ENCODE results near the gene NEK7. TPM values are rescaled to one million over a fixed set of nuclear protein-coding genes. Genes with fewer than 3 reads are reported as not detected.
"Not testable (repeated sequence)": the region's sequence is repeated elsewhere in the genome, so short reads cannot be mapped to it uniquely, and the experiment has no call there.

Gene NEK7
- total RNA-seq, 1 donor from 2014 or later, result 34.7 TPM

DNA sequence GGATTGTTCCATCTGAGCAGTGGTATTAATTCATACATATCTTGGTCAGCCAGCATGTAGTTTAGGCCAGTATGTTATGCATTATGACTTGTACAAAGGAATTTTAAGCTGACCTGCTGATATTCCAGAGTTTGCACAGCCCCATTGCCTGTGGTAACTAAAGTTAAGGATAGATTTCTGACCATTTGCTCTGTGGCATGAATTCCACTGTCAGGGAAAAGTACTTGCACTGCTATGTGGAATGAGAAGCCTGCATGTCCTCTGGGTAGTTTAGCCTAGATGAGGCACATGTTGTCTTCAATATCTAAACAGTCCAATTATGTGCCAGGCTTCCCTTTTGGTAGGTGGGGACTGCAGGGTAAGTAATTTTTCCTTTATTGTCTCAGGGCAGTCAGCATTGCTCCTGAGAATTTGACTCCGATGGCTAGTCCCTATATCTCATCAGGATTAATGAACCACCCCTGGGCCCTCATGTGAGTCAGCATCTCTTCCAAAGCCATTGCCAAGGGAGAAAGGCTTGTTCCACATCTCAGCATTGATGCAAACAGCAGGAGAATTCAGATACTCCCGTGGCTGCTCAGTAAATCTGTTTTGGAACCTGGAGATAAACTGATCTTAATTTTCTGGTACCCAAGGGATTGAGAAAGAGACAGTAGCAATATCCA lies 30.2 kb downstream of the NEK7 start:
- no peaks in the 10 kb centered on the region for H3K36me3 ChIP-seq
- H4K20me1 ChIP-seq (ENCODE audit: low read depth), result no peaks in the 10 kb centered on the region
- H3K9me3 Mint-ChIP-seq, result peaks cover 6% of the 10 kb centered on the region
- no peak for TF ChIP-seq EZH2phosphoT487 (IDR thresholded peaks at IDR 0.05)
- TF ChIP-seq EZH2 (IDR thresholded peaks at IDR 0.05), result no peak
- no peak for TF ChIP-seq CTCF (IDR thresholded peaks at IDR 0.05)
- no peak overlapping the region for H2AFZ ChIP-seq (replicated peaks)
- no peaks in the 10 kb centered on the region for H3F3A ChIP-seq (ENCODE audit: low read depth)
- peaks cover 65% of the 10 kb centered on the region for H3K79me2 ChIP-seq (ENCODE audit: low read depth)
- no peak overlapping the region for H3K4me3 Mint-ChIP-seq
- no peak overlapping the region for H3K4me3 ChIP-seq
- DNase-seq (ENCODE audit: low spot score), result no peak
- no peaks in the 10 kb centered on the region for H3K9me3 ChIP-seq (ENCODE audit: low read depth)
- no peak overlapping the region for H3K4me2 ChIP-seq
- no peaks in the 10 kb centered on the region for H3K27me3 Mint-ChIP-seq (ENCODE audit: insufficient read depth, low read depth)
- no peak overlapping the region for H3K27ac ChIP-seq
- H3K27me3 ChIP-seq, result no peaks in the 10 kb centered on the region
- no peak overlapping the region for H3K9ac ChIP-seq
- no peak overlapping the region for H3K27ac Mint-ChIP-seq
- H3K4me1 Mint-ChIP-seq, result peaks cover 9% of the 10 kb centered on the region
- H3K36me3 Mint-ChIP-seq, result peaks cover 4% of the 10 kb centered on the region
- peaks cover 3% of the 10 kb centered on the region for H3K4me1 ChIP-seq

DNA sequence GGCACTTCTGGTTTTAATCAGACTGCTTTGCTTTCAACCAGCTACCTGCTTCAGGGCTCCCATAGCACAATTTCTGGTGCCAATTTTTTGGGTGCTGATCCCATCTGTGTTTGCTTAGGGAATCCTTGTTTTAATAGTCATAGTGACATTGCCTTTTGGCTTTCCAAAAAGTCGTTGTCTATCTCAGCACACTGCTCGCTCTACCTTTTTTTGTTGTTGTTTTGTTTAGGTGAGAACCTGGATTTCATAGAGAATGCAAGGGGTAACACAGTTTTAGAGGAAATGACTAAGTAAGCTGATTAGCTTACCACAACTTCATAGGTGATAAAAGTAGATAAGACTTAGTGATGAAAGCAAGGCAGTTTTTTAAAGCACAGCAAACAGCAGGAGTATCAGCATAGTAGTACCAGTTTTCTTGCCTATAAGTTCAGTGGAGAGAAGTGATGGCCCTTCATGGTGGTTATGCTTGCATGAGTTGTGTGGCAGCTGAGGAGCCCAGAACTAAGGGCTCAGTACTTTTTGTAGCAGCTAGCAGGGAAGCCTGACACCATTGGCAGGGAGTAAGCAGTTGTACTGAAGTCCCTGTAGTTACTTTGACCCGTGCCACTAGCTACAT lies 31.3 kb downstream of the NEK7 start:
- Histone ChIP-seq H3K79me2 (ENCODE audit: low read depth) (peaks cover 54% of the 10 kb centered on the region), H3K4me3 (no peak overlapping the region), H3K4me1 (peaks cover 3% of the 10 kb centered on the region), H3F3A (ENCODE audit: low read depth) (no peaks in the 10 kb centered on the region), H3K36me3 (no peaks in the 10 kb centered on the region), H3K9me3 (ENCODE audit: low read depth) (no peaks in the 10 kb centered on the region), H2AFZ (replicated peaks) (no peak overlapping the region), H3K27ac (no peak overlapping the region), H3K4me2 (no peak overlapping the region), H3K9ac (no peak overlapping the region), H3K27me3 (no peaks in the 10 kb centered on the region), H4K20me1 (ENCODE audit: low read depth) (no peaks in the 10 kb centered on the region)
- Mint-ChIP-seq H3K27ac (no peak overlapping the region), H3K27me3 (ENCODE audit: insufficient read depth, low read depth) (no peaks in the 10 kb centered on the region), H3K36me3 (peaks cover 4% of the 10 kb centered on the region), H3K9me3 (peaks cover 5% of the 10 kb centered on the region), H3K4me3 (no peak overlapping the region), H3K4me1 (peaks cover 9% of the 10 kb centered on the region)
- no peak for DNase-seq (ENCODE audit: low spot score)
- no peak for TF ChIP-seq CTCF (IDR thresholded peaks at IDR 0.05)
- TF ChIP-seq EZH2 (IDR thresholded peaks at IDR 0.05), result no peak
- TF ChIP-seq EZH2phosphoT487 (IDR thresholded peaks at IDR 0.05), result no peak

DNA sequence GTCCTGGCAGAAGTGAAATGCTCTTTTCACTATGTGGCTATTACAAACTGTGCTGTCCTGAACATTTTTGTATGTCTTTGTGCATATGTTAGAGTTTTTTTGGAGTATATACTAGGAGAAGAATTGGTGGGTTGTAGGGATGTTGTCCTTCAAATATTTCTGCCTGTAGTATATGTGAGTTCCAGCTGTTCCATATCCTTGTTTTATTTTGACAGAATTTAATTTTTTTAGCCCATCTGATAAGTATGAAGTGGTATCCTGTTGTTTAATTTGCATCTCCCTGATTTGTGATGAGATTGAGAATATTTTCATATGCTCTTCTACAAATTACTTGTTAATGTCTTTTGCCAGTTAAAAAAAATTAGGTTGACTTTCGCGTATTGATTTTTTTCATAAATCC lies 34.3 kb downstream of the NEK7 start:
- no peak for DNase-seq (ENCODE audit: low spot score)
- H3K27ac Mint-ChIP-seq, result no peak overlapping the region
- Histone ChIP-seq H3K36me3 (no peaks in the 10 kb centered on the region), H3F3A (ENCODE audit: low read depth) (no peaks in the 10 kb centered on the region), H2AFZ (replicated peaks) (no peak overlapping the region), H3K4me3 (no peak overlapping the region), H3K4me2 (no peak overlapping the region), H4K20me1 (ENCODE audit: low read depth) (no peaks in the 10 kb centered on the region), H3K9me3 (ENCODE audit: low read depth) (no peaks in the 10 kb centered on the region), H3K4me1 (peaks cover 3% of the 10 kb centered on the region), H3K27me3 (no peaks in the 10 kb centered on the region), H3K79me2 (ENCODE audit: low read depth) (peaks cover 29% of the 10 kb centered on the region), H3K9ac (no peak overlapping the region), H3K27ac (no peak overlapping the region)
- H3K27me3 Mint-ChIP-seq (ENCODE audit: insufficient read depth, low read depth), result no peaks in the 10 kb centered on the region
- no peak for TF ChIP-seq EZH2phosphoT487 (IDR thresholded peaks at IDR 0.05)
- no peak for TF ChIP-seq EZH2 (IDR thresholded peaks at IDR 0.05)
- TF ChIP-seq CTCF (IDR thresholded peaks at IDR 0.05), result no peak
- H3K36me3 Mint-ChIP-seq, result peaks cover 4% of the 10 kb centered on the region
- no peak overlapping the region for H3K4me3 Mint-ChIP-seq
- H3K4me1 Mint-ChIP-seq, result peaks cover 9% of the 10 kb centered on the region
- H3K9me3 Mint-ChIP-seq, result peaks cover 5% of the 10 kb centered on the region

DNA sequence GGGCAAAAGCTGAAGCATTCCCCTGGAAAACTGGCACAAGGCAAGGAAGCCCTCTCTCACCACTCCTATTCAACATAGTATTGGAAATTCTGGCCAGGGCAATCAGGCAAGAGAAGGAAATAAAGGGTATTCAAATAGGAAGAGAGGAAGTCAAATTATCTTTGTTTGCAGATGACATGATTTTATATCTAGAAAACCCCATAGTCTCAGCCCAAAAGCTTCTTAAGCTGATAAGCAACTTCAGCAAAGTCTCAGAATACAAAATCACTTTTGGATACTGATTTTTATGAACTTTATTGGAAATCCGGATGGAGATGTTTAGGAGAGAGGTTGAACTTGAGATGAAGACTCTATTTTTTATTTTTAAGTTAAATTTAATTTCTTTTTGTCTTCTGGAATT lies 37.1 kb downstream of the NEK7 start:
- H3K36me3 Mint-ChIP-seq; H3K27me3 ChIP-seq; H2AFZ ChIP-seq (replicated peaks); H3K9ac ChIP-seq; H3K4me2 ChIP-seq; H3K9me3 Mint-ChIP-seq; H3K36me3 ChIP-seq; H4K20me1 ChIP-seq (ENCODE audit: low read depth); H3K4me3 ChIP-seq; H3K4me3 Mint-ChIP-seq; H3K4me1 Mint-ChIP-seq; H3F3A ChIP-seq (ENCODE audit: low read depth); H3K4me1 ChIP-seq; DNase-seq (ENCODE audit: low spot score); H3K27me3 Mint-ChIP-seq (ENCODE audit: insufficient read depth, low read depth); H3K27ac ChIP-seq; H3K9me3 ChIP-seq (ENCODE audit: low read depth); H3K27ac Mint-ChIP-seq: not testable (repeated sequence)
- H3K79me2 ChIP-seq (ENCODE audit: low read depth), result peaks cover 21% of the 10 kb centered on the region
